Vagina (tissue), 2 donors: ENCODE results near the gene GLYATL1. TPM values are rescaled to one million over a fixed set of nuclear protein-coding genes. Genes with fewer than 3 reads are reported as not detected.

Experiments
- DNase-seq, 2 donors: peaks; one replicate each; pipeline ENCODE4 v3.0.0-alpha.2; 2017; ENCODE audit errors: extremely low spot score in 2 of 2
- H3K27ac ChIP-seq: fragments of 200-600 bp; sonication (generic); one replicate; pipeline ENCODE4 v1.5.1; 2019
- H3K27me3 ChIP-seq: fragments of 200-600 bp; sonication (generic); one replicate; pipeline ENCODE4 v1.5.1; 2019
- H3K36me3 ChIP-seq, 2 donors: fragments of 200-600 bp; sonication (generic); one replicate each; pipeline ENCODE4 v1.5.1; 2017 to 2019
- H3K4me1 ChIP-seq: fragments of 200-600 bp; sonication (generic); one replicate; pipeline ENCODE4 v1.5.1; 2019
- H3K4me3 ChIP-seq, 2 donors: fragments of 200-600 bp; sonication (generic); 1 replicate in 1 of 2; 2 replicates in 1 of 2; pipeline ENCODE4 v1.5.1; 2016 to 2019
- H3K9me3 ChIP-seq: fragments of 200-600 bp; sonication (generic); one replicate; pipeline ENCODE4 v1.5.1; 2019
- POLR2A ChIP-seq, 2 donors: fragments of 450-650 bp; IDR thresholded peaks; one replicate each; pipeline ENCODE4 v1.6.1; 2017; ENCODE audit warnings: antibody characterized with exemption in 2 of 2, mild to moderate bottlenecking in 2 of 2, moderate library complexity in 2 of 2
- POLR2AphosphoS5 ChIP-seq, 2 donors: sonication (generic); formaldehyde crosslinking; IDR thresholded peaks; one replicate each; pipeline ENCODE4 v1.9.0; 2017; ENCODE audit warnings: antibody characterized with exemption in 2 of 2, mild to moderate bottlenecking in 2 of 2, low read depth in 1 of 2; ENCODE audit not compliant: insufficient read depth in 1 of 2
- intact Hi-C: fragments of 100-400 bp; cut with DNase I; formaldehyde crosslinking; loops from one replicate; pipeline ENCODE4 v1.15.1; 2023
- total RNA-seq: library from RNA; depleted of rRNA; stranded (reverse); fragments of >200 nt; gene quantifications from one replicate; pipeline ENCODE4 v1.2.3, GENCODE V29; 2016
- TF ChIP-seq, protein P1 (sequence below), 3 experiments: fragments of 450-650 bp in 2 of 3; fragments of 200-600 bp in 1 of 3; sonication (generic) in 1 of 3; IDR thresholded peaks; one replicate each; pipeline ENCODE4 v1.5.1; 2017 to 2019; ENCODE audit warnings: antibody characterized with exemption in 3 of 3, mild to moderate bottlenecking in 2 of 3, moderate library complexity in 2 of 3

GLYATL1 gene
- total RNA-seq, 1 donor from 2014 or later: not detected

- DNase-seq: no peak
- intact Hi-C loops: no loop called here
- H3K4me1 ChIP-seq: no peaks in the 10 kb centered on the region
- TF ChIP-seq POLR2A (IDR thresholded peaks at IDR 0.05) (no peak), POLR2AphosphoS5 (IDR thresholded peaks at IDR 0.05; ENCODE audit: insufficient read depth in 1 of 2, low read depth in 1 of 2) (no peak)
- TF ChIP-seq, protein P1, sequence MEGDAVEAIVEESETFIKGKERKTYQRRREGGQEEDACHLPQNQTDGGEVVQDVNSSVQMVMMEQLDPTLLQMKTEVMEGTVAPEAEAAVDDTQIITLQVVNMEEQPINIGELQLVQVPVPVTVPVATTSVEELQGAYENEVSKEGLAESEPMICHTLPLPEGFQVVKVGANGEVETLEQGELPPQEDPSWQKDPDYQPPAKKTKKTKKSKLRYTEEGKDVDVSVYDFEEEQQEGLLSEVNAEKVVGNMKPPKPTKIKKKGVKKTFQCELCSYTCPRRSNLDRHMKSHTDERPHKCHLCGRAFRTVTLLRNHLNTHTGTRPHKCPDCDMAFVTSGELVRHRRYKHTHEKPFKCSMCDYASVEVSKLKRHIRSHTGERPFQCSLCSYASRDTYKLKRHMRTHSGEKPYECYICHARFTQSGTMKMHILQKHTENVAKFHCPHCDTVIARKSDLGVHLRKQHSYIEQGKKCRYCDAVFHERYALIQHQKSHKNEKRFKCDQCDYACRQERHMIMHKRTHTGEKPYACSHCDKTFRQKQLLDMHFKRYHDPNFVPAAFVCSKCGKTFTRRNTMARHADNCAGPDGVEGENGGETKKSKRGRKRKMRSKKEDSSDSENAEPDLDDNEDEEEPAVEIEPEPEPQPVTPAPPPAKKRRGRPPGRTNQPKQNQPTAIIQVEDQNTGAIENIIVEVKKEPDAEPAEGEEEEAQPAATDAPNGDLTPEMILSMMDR (IDR thresholded peaks at IDR 0.05): no peak
- H3K36me3 ChIP-seq: no peaks in the 10 kb centered on the region
- H3K4me3 ChIP-seq: no peak overlapping the region
- no peaks in the 10 kb centered on the region for H3K9me3 ChIP-seq
- no peak overlapping the region for H3K27ac ChIP-seq
- no peaks in the 10 kb centered on the region for H3K27me3 ChIP-seq
These were observed 2.5 kb downstream of the GLYATL1 start for GRCh38 chr11:58941838-58942237.

- intact Hi-C loops: no loop called here
These were observed 6.4 kb downstream of the GLYATL1 start for GRCh38 chr11:58945663-58946062.

GRCh38 chr11:58949184-58949583 is 9.9 kb downstream of the GLYATL1 start:
- H3K27ac ChIP-seq: no peak overlapping the region
- no peaks in the 10 kb centered on the region for H3K9me3 ChIP-seq
- no peak for DNase-seq
- no peaks in the 10 kb centered on the region for H3K4me1 ChIP-seq
- H3K4me3 ChIP-seq: no peak overlapping the region
- H3K27me3 ChIP-seq: no peaks in the 10 kb centered on the region
- H3K36me3 ChIP-seq: no peaks in the 10 kb centered on the region
- intact Hi-C loops: no loop called here
- TF ChIP-seq POLR2A (IDR thresholded peaks at IDR 0.05): no peak
- TF ChIP-seq POLR2AphosphoS5 (IDR thresholded peaks at IDR 0.05; ENCODE audit: insufficient read depth in 1 of 2, low read depth in 1 of 2): no peak
- TF ChIP-seq, protein P1 (IDR thresholded peaks at IDR 0.05): no peak

More at GRCh38 chr11:58945663-58946062, 6.4 kb downstream of the GLYATL1 start:
- H3K9me3 ChIP-seq: no peaks in the 10 kb centered on the region
- TF ChIP-seq POLR2A (IDR thresholded peaks at IDR 0.05) (no peak), POLR2AphosphoS5 (IDR thresholded peaks at IDR 0.05; ENCODE audit: insufficient read depth in 1 of 2, low read depth in 1 of 2) (no peak)
- TF ChIP-seq, protein P1 (IDR thresholded peaks at IDR 0.05): no peak
- DNase-seq: no peak
- H3K36me3 ChIP-seq: no peaks in the 10 kb centered on the region
- H3K4me1 ChIP-seq: no peaks in the 10 kb centered on the region
- H3K27ac ChIP-seq: no peak overlapping the region
- H3K27me3 ChIP-seq: no peaks in the 10 kb centered on the region
- no peak overlapping the region for H3K4me3 ChIP-seq

- intact Hi-C loops: no loop called here
- TF ChIP-seq POLR2AphosphoS5 (IDR thresholded peaks at IDR 0.05; ENCODE audit: insufficient read depth in 1 of 2, low read depth in 1 of 2) (no peak), POLR2A (IDR thresholded peaks at IDR 0.05) (no peak)
- TF ChIP-seq, protein P1 (IDR thresholded peaks at IDR 0.05): no peak
- no peak overlapping the region for H3K4me3 ChIP-seq
- no peaks in the 10 kb centered on the region for H3K27me3 ChIP-seq
- DNase-seq: no peak
- no peaks in the 10 kb centered on the region for H3K9me3 ChIP-seq
- no peaks in the 10 kb centered on the region for H3K36me3 ChIP-seq
- no peaks in the 10 kb centered on the region for H3K4me1 ChIP-seq
- no peak overlapping the region for H3K27ac ChIP-seq
These were observed 18.6 kb downstream of the GLYATL1 start for GRCh38 chr11:58957922-58958321.

GRCh38 chr11:58958500-58958899 is 19.2 kb downstream of the GLYATL1 start:
- Histone ChIP-seq H3K36me3 (no peaks in the 10 kb centered on the region), H3K4me1 (no peaks in the 10 kb centered on the region), H3K27me3 (no peaks in the 10 kb centered on the region), H3K27ac (no peak overlapping the region), H3K4me3 (no peak overlapping the region), H3K9me3 (no peaks in the 10 kb centered on the region)
- intact Hi-C loops: no loop called here
- TF ChIP-seq POLR2A (IDR thresholded peaks at IDR 0.05) (no peak), POLR2AphosphoS5 (IDR thresholded peaks at IDR 0.05; ENCODE audit: insufficient read depth in 1 of 2, low read depth in 1 of 2) (no peak)
- TF ChIP-seq, protein P1 (IDR thresholded peaks at IDR 0.05): no peak
- DNase-seq: no peak
